Measurements from ENCODE around the gene GABRG3. TPM values are rescaled to one million over a fixed set of nuclear protein-coding genes. Genes with fewer than 3 reads are reported as not detected.

The GABRG3 gene
- total RNA-seq, 1 experiment from 2014 or later: not detected

DNA sequence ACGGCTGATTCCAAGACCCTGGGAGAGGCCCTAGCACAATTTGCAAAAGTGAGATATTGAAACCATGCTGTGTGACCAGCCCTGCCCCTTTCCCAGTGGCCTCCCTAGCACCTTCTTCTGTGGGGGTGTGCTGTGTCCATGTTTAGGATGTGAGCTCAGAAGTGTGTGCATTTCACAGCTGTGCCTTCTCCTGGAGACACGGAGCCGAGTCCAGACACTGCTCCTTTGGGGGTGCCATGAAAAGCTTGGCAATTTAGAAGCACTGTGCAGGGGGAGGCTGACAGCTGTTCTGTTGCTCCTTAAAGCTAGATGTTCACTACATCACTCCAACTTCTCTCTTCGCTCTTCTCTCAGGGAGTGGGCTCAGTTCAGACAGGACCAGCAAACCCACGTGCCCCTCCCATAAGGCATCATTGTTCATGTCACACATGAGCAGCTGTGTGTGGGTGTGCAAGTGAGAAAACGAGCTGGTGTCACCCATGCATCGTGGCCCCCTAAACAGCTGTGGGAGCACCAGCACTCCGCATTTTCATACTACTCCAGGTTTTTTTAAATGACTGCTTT, 492.6 kb downstream of the GABRG3 start (continued):
- TF ChIP-seq EGR1 (IDR thresholded peaks at IDR 0.05; ENCODE audit: low read depth) (no peak), ATF3 (IDR thresholded peaks at IDR 0.05) (no peak), SRF (IDR thresholded peaks at IDR 0.05; ENCODE audit: low read depth) (no peak), ZBTB33 (IDR thresholded peaks at IDR 0.05; ENCODE audit: extremely low read depth, insufficient replicate concordance, low read length) (no peak)

DNA sequence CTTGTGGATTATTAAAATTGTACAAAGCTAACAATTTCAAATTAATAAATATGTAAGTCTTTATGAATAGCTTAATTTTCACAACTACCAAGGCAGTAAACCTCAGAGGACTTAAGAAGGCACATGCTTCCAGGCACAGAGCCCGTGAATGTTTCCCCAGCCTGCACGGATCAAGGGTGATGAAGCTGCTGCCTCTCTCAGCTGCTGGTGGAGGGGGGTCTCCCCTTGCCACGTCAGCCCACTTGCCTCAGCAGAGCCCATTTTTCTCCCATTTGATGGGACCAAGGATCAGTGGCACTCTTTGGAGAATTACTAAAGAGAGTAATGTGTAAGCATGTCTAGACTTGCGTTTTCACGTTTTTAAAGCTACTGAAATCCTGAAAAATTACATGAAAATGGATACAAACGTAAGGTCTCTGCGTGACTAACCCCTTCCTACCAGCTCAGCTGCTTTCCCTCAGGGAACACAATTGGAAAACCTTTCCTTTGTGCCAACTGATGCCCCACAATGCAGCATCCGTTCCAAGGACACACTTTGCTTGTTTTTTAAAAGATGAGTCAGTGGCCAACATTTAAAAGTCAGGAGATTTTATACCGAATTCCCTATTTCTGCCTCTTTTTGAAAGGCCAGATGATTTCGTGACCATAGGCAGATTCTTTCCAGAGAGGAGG, 494.1 kb downstream of the GABRG3 start:
- no peak overlapping the region for H3K9ac ChIP-seq (ENCODE audit: low read length)
- BruUV-seq (replicated peaks): no TSS peak
- H3K27ac ChIP-seq (ENCODE audit: low read depth, low read length): no peak overlapping the region
- H4K20me1 ChIP-seq (ENCODE audit: insufficient read depth): no peaks in the 10 kb centered on the region
- no peak overlapping the region for H2AFZ ChIP-seq (ENCODE audit: low read depth, low read length, poor library complexity, severe bottlenecking)
- no peaks in the 10 kb centered on the region for H3K36me3 ChIP-seq (ENCODE audit: control insufficient read depth in 1 of 2, insufficient read depth in 2 of 2, low read length in 2 of 2)
- CTCF ChIA-PET: no interaction called here
- no peak overlapping the region for H3K4me2 ChIP-seq (ENCODE audit: low read length)
- DNase-seq (ENCODE audit: low read depth, low spot score) (no peak), ATAC-seq (no peak)
- no peaks in the 10 kb centered on the region for H3K79me2 ChIP-seq (ENCODE audit: insufficient read depth, low read length)
- no peaks in the 10 kb centered on the region for H3K4me1 ChIP-seq (ENCODE audit: control insufficient read depth in 1 of 2, insufficient read depth in 2 of 2, low read length in 2 of 2)
- intact Hi-C loops (cut with micrococcal nuclease): no loop called here
- H3K27me3 ChIP-seq (ENCODE audit: insufficient read depth, low read length): no peaks in the 10 kb centered on the region
- no peaks in the 10 kb centered on the region for H3K9me2 ChIP-seq (ENCODE audit: insufficient read depth)
- RAD21 ChIA-PET (ENCODE audit: low non-redundant PET in 1 of 2, low total read pairs in 2 of 2, uncharacterized antibody in 2 of 2, unreplicated experiment in 2 of 2): no interaction called here
- peaks cover 10 to 43% of the 10 kb centered on the region in 2 experiments; a peak in 2 of 4 replicates for H3K9me3 ChIP-seq (ENCODE audit: control insufficient read depth in 1 of 2, insufficient read depth in 1 of 2, low read depth in 1 of 2, low read length in 2 of 2)
- TF ChIP-seq CTCF (IDR thresholded peaks at IDR 0.05 in 2 of 3, conservative IDR thresholded peaks at IDR 0.05 in 1 of 3; ENCODE audit: borderline replicate concordance in 1 of 3, insufficient read depth in 1 of 3, low read depth in 2 of 3, low read length in 2 of 3): no peak
- POLR2A ChIA-PET: no interaction called here
- no peak overlapping the region for H3K4me3 ChIP-seq (replicated peaks in 1 of 2; ENCODE audit: low read depth in 1 of 2, low read length in 2 of 2)

Data from HCT116 (cell line).